ENCODE data around the gene CELF5. TPM values are rescaled to one million over a fixed set of nuclear protein-coding genes. Genes with fewer than 3 reads are reported as not detected.
"Not testable (repeated sequence)": the region's sequence is repeated elsewhere in the genome, so short reads cannot be mapped to it uniquely, and the experiment has no call there.

CELF5 gene
- total RNA-seq, 2 experiments from 2014 or later: 0.06 to 0.20 TPM

DNA sequence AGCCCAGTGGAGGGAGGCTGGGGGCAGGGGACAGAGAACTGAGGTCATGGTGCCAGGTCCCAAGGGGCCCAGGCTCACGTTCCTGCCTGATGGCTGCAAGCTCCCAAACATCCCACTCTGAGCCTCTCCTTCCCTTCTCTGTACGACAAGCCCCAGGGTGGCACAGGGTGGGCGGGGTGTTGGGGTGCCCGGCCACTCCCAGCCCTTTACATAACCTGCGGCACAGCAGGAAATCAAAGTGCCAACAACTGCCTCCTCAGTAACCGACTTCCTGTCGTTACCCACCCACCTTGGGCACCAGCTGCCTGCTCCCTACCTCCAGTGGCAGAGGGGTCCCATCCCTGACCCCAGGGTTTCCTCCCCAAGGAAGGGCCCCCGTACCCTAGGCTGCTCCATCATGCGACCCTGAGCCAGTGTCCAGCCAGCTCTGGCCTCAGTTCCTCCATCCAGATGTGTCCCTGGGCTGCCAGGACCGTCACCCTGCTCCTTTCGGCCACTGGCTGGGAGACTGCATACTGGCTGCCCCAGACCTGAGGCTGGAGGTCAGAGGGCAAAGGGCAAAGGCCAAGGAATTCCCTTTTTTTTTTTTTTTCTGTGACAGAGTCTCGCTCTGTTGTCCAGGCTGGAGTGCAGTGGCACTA, 114.2 kb downstream of the CELF5 start:
- no peaks in the 10 kb centered on the region for H3K9me3 Mint-ChIP-seq
- no peaks in the 10 kb centered on the region for H3K36me3 Mint-ChIP-seq (ENCODE audit: low read depth)
- H3K27me3 Mint-ChIP-seq: no peaks in the 10 kb centered on the region
- ChIA-PET CTCF (interaction anchor here (0.5 to 0.9 kb wide), 3 partner anchors 55 to 126 kb away, joined by 3 read pairs; no protein-coding TSS in a partner anchor), POLR2A (no interaction called here)
- DNase-seq: peak; percentile 71
- peak overlapping the region; percentile 80 for H3K27ac Mint-ChIP-seq
- H3K4me3 Mint-ChIP-seq: no peak overlapping the region
- H3K4me1 Mint-ChIP-seq: peaks cover 8% of the 10 kb centered on the region

- peak overlapping the region; percentile 25 for H3K27ac Mint-ChIP-seq
- no peaks in the 10 kb centered on the region for H3K27me3 Mint-ChIP-seq
- ChIA-PET POLR2A (no interaction called here), CTCF (interaction anchor here (0.6 to 0.7 kb wide), 2 partner anchors 99 to 124 kb away, joined by 3 read pairs; no protein-coding TSS in a partner anchor)
- no peak for DNase-seq
- no peaks in the 10 kb centered on the region for H3K36me3 Mint-ChIP-seq (ENCODE audit: low read depth)
- no peak overlapping the region for H3K4me3 Mint-ChIP-seq
- H3K4me1 Mint-ChIP-seq: peaks cover 8% of the 10 kb centered on the region
- H3K9me3 Mint-ChIP-seq: no peaks in the 10 kb centered on the region
These were observed 115.9 kb downstream of the CELF5 start for GRCh38 chr19:3340340-3340739.

DNA sequence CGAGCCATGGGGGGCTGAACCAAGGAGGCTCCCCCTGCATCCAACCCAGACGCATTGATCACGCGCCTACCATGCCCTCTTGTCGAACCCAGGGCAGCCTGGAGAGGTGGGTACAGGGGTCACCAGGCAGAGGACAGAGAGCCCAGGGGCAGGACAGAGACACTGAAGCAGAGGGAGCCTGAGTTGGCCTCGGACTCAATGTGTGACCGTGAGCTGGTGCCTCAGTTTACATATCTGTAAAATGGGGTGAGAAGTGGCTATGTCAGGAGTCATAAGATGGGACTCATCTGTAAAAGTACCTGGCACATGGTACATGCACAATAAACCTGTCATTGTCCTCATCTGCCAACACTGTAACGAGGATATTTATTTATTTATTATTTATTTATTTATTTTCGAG, 117.8 kb downstream of the CELF5 start:
- POLR2A ChIA-PET: no interaction called here
- Mint-ChIP-seq H3K4me3 (no peak overlapping the region), H3K27ac (no peak overlapping the region), H3K27me3 (no peaks in the 10 kb centered on the region), H3K9me3 (no peaks in the 10 kb centered on the region), H3K4me1 (peaks cover 8% of the 10 kb centered on the region), H3K36me3 (ENCODE audit: low read depth) (no peaks in the 10 kb centered on the region)
- CTCF ChIA-PET: no interaction called here
- DNase-seq: no peak

- H3K9me3 Mint-ChIP-seq; H3K27me3 Mint-ChIP-seq; DNase-seq; H3K27ac Mint-ChIP-seq; H3K4me3 Mint-ChIP-seq; H3K4me1 Mint-ChIP-seq; H3K36me3 Mint-ChIP-seq (ENCODE audit: low read depth); POLR2A ChIA-PET: not testable (repeated sequence)
- CTCF ChIA-PET: interaction anchor here (0.6 kb wide), 1 partner anchor 9 kb away, joined by 3 read pairs; no protein-coding TSS in a partner anchor
These were observed 118.5 kb downstream of the CELF5 start for GRCh38 chr19:3342962-3343361.

GRCh38 chr19:3343619-3344502, 119.4 kb downstream of the CELF5 start:
- Mint-ChIP-seq H3K9me3 (no peaks in the 10 kb centered on the region), H3K36me3 (ENCODE audit: low read depth) (no peaks in the 10 kb centered on the region), H3K4me3 (no peak overlapping the region), H3K27me3 (no peaks in the 10 kb centered on the region), H3K4me1 (peaks cover 1% of the 10 kb centered on the region), H3K27ac (no peak overlapping the region)
- POLR2A ChIA-PET: no interaction called here
- DNase-seq: peak; percentile 28
- CTCF ChIA-PET: no interaction called here

- Mint-ChIP-seq H3K9me3 (no peaks in the 10 kb centered on the region), H3K27me3 (no peaks in the 10 kb centered on the region), H3K4me1 (no peaks in the 10 kb centered on the region), H3K4me3 (no peak overlapping the region), H3K27ac (no peak overlapping the region), H3K36me3 (ENCODE audit: low read depth) (no peaks in the 10 kb centered on the region)
- no peak for DNase-seq
- CTCF ChIA-PET: no interaction called here
- POLR2A ChIA-PET: no interaction called here
These were observed 120.4 kb downstream of the CELF5 start for GRCh38 chr19:3344608-3345598.

GRCh38 chr19:3345850-3346460, 121.5 kb downstream of the CELF5 start:
- DNase-seq: no peak
- Mint-ChIP-seq H3K4me1 (no peaks in the 10 kb centered on the region), H3K36me3 (ENCODE audit: low read depth) (no peaks in the 10 kb centered on the region), H3K4me3 (no peak overlapping the region), H3K27me3 (no peaks in the 10 kb centered on the region), H3K9me3 (no peaks in the 10 kb centered on the region), H3K27ac (no peak overlapping the region)
- ChIA-PET CTCF (no interaction called here), POLR2A (no interaction called here)

Other genes with a start within 250 kb of the CELF5 start
- 1 to 10 TPM; 1.2 to 1.6 TPM for gene TLE6, start 247.1 kb upstream of the CELF5 start, total RNA-seq
- gene TLE2, start 195.4 kb upstream of the CELF5 start, total RNA-seq: under 1 TPM; 0.99 to 1.00 TPM
- gene TLE5, start 162.2 kb upstream of the CELF5 start, total RNA-seq: 100 to 1,000 TPM; 837 to 960 TPM
- under 1 TPM; 0.79 to 0.87 TPM for gene GNA11, start 130.3 kb upstream of the CELF5 start, total RNA-seq
- 10 to 100 TPM; 22.8 to 23.6 TPM for gene GNA15, start 88.6 kb upstream of the CELF5 start, total RNA-seq
- gene S1PR4, start 45.9 kb upstream of the CELF5 start, total RNA-seq: 100 to 1,000 TPM; 162 to 209 TPM
- 10 to 100 TPM; 52.1 to 56.0 TPM for gene NCLN, start 38.7 kb upstream of the CELF5 start, total RNA-seq
- gene NFIC, start 141.9 kb downstream of the CELF5 start, total RNA-seq: 10 to 100 TPM; 14.2 TPM

Measured in activated CD4-positive, alpha-beta T cell treated with anti-CD3 and anti-CD28 coated beads, Interleukin-2, amount 10 ng/mL, durations not matched to agents 7 days and 5 days (primary cell).